ENCODE data around the gene TNFRSF21.
"Not testable (repeated sequence)": the region's sequence is repeated elsewhere in the genome, so short reads cannot be mapped to it uniquely, and the experiment has no call there.

The TNFRSF21 gene

DNA sequence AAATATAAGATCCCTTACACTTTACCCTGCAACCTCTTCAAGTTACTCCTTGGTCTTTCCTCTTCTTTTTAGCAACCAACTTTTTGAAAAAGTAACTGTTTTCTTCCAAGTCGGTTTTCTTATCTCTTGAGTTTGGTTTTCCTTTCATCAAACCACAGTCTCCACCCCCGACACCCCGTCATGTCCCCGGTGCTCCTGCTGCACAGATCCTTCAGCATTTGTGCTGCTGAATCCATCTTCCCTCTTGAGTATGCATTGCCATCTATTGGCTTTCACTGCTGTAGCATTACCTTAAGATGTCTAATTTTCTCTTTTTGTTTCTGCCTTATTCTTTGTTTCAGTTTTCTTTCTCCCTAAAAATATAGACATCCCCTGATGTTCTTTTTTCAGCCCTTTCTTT, 11.9 kb upstream of the TNFRSF21 start:
- DNase-seq = no peak

DNA sequence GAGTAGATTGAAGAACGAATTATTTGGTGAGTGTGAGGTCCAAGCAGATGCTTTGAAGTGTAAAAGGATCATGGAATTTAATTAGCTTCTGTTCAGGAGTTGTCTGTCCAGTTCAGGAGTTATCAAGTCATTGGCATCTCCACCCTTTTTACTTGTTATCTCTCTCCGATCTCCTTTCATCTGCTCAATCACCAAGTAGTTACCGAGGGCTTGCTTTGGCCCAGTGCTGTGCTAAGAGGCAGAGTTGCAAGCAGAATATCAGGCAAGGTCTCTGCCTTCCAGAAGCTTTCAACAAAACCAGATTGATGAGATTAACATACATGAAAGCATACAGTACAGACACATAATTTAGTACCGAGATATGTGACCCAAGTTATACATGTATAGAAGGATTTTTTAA, 10.2 kb upstream of the TNFRSF21 start:
- DNase-seq = no peak

DNA sequence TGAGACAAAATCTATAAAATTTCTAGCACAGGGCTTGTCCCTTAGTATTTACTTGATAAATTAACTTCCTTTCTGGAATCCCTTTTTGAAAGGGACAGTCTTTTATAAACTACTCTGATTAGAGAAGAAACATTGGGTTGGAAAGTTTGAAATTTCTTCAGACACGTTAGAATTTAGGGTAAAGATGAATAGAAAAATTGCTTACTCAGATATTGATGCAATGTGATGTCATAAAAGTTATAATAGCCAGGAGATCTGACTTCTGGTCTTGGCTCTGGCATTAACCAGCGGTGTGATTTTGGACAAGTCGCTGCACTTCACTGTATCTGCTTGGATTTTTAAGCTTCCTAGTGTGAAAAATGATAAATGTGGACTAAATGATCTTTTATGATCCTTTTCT, 9.7 kb upstream of the TNFRSF21 start:
- no peak for DNase-seq

- DNase-seq = no peak
Observed at GRCh38 chr6:47318236-47318989, 8.7 kb upstream of the TNFRSF21 start.

GRCh38 chr6:47315181-47315580, 5.5 kb upstream of the TNFRSF21 start:
- not testable (repeated sequence) for DNase-seq

DNA sequence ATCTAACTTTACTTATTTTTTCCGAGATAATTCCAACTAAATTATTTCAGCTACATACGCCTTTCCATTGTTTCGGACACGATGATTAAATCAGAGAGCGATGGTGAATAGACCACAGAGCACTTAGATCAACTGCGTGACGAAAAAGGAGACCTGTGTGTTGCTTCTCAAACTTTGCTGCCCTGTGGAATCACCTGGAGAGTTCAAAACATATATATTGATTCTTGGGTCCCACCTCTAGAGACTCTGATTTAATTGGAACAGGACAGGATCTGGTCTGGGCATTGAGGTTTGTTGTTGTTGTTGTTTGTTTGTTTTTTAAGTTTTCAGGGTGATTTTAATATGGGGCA, 401 bp upstream of the TNFRSF21 start:
- no peak for DNase-seq

GRCh38 chr6:47308552-47309290, 984 bp downstream of the TNFRSF21 start:
- no peak for DNase-seq

DNA sequence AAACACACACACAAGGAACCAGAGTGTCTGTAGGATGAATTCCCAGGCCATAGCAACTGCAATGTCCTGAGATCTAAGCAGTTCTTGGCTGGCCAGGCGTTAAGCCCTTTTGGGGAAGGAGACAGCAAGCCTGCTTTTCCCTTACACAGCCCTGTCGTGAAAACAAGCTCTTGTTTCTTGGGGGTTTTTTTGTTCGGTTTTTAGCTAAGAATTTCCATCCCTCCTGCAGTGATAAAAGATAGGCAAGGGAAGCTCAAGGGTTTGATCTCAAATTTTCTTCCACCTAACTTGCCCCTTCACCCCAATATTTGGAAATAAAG, 1.5 kb downstream of the TNFRSF21 start:
- DNase-seq = no peak

DNA sequence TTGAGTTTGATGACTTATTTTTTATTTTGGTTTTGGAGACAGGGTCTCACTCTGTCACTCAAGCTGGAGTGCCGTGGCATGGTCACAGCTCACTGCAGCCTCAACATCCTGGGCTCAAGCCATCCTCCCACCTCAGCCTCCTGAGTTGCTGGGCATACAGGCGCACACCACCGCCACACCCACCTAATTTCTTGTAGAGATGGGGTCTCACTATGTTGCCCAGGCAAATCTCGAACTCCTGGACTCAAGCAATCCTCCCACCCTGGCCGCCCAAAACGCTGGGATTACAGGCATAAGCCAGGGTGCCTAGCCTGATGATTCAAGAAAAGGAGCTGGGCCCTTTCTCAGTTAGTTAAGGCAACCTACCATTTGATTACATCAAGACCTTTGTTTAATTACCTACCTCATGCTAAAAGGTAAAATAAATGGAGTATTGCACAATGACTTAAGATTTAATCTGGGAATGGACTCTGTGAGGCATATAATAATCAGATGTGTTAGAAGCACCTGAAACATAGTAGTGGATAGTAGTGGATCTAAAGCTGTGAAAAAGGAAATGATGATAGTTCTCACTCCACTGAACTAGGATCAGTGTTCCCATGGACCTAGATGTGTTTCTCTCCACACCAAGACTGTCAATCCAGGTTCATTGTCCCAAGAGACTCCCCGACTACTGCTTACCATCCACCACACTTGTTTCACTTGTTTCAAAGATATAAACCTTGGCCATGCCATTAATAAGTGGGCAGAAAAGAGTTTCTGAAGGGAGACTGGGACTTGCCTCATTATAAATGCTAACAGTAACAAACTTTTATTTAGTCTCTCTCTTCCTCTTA, 2.1 kb downstream of the TNFRSF21 start:
- no peak for DNase-seq

DNA sequence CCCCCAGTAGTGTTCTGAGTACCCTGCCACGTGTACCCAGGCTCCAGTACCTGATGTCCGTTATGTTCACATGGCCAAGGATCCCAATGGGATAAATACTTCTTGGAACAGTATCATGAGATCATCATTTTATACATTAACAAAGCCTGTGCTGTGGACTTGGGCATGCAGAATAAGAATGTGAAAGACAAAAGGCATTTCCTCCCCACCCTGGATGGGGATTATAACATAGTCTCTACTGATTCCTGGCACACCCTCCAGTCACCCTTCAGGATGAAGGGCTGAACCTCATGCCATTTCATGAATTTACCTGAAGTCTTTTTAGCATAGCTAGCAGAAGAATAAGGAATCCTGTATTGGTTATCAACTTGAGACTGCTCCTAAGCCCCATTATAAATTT, 2.8 kb downstream of the TNFRSF21 start:
- DNase-seq = no peak

GRCh38 chr6:47303861-47304260, 5.8 kb downstream of the TNFRSF21 start:
- DNase-seq = no peak

DNA sequence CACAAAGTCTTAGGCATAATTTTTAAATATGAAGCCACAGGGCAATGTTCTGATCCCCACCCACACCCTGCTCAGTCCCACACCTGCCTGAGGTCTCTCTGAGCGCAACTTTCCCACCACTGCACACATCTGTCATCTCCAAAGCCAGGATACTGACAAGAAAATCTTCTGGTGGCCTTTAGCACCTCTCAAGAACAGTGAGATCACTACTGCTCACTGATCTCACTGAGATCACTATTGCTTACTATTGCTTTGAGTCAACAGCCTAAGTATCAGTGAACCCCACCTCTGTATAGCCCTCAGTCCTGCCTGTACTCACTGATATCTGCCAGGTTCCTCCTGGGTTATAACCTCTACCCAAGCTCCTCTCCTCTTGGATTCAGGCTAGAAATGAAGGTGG, 6.4 kb downstream of the TNFRSF21 start:
- no peak for DNase-seq

DNA sequence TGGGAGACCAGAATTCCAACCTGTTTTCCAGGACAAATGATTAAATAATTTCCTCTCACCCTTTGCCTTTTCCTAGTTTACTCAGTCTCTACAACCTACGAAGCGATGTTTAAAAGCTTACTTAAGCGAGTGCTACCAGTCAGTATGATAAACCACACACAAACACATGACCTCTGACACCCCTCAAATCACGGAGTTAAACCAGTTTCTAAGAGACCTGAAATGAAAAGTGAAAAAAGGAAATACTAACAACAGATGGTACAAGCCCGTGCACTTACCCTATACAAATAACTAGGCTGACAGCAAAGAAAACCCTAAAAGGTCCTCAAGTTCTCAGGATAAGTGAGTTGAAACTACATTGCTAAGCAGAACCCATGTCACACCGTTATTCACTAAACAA, 7.7 kb downstream of the TNFRSF21 start:
- DNase-seq = no peak

DNA sequence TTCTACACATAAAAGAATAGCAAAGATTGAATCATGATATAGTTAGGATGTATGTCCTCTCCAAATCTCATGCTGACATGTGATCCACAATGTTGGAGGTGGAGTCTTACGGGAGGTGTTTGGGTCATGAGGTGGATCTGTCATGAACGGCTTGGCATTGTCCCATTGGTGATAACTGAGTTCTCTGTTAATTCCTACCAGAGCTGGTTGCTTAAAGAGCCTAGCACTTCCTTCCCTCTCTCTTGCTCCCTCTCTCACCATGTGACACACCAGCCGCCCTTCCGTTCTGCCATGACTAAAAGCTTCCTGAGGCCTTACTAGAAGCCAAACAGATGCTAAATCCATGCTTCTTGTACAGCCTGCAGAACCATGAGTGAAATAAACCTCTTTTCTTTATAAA, 8.3 kb downstream of the TNFRSF21 start:
- no peak for DNase-seq

GRCh38 chr6:47300417-47300816, 9.3 kb downstream of the TNFRSF21 start:
- no peak for DNase-seq

- DNase-seq = no peak
Observed at GRCh38 chr6:47299965-47300364, 9.7 kb downstream of the TNFRSF21 start.

- DNase-seq = no peak
Observed at GRCh38 chr6:47298475-47298874, 11.2 kb downstream of the TNFRSF21 start.

GRCh38 chr6:47294990-47295389, 14.7 kb downstream of the TNFRSF21 start:
- no peak for DNase-seq

DNA sequence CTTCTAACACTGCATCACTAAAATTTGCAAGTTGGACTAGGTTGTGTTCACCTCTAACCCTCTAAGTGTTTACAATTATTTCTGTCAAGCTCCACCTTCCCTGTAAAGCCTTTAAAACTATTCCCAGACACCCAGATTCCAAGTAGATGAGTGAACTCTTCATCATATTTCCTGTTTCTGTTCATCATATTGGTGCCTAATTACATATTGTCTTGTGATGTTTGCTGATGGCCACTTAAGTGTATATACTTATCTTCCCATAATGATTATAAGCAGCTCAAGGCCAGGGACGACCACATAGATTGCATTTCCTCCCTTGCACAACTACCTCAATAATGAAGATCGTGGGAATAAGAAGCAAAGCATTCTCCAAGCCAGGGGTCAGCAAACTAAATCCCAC, 16.8 kb downstream of the TNFRSF21 start:
- DNase-seq = no peak

- DNase-seq = no peak
Observed at GRCh38 chr6:47292027-47292426, 17.7 kb downstream of the TNFRSF21 start.

DNA sequence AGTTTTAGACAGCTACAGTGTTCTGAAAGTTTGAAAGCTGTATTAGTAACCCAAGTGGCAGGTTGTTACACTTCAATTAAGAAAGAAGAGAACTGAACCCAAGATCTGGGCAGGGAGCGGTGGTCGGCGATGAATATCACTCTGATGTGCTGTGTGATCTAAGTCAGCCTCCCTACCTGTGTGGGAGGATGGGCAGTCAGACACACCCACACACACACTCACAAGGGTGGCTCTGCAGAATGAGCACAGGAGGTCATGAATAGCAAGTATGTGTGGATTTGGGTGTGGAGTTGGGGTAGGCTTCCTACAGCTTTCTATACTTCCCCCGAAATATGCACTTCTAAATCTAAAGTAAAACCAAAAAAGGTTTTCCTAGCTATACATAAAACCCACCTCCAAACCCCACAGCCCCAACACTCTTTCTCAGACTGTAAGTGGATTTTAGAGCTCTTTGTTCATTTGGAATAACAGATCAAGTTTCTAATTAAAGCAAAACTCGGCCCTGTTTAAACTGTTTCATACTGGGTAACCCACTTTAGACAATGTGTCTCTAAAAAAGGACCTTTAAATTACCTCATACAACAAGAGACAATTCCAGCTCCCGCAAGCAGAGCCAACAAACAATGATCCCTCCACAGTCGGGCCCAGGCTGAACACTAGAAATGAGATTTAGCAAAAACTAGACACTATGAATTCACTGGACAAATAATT, 19.4 kb downstream of the TNFRSF21 start:
- DNase-seq = no peak

GRCh38 chr6:47288267-47289090, 21.2 kb downstream of the TNFRSF21 start:
- DNase-seq = no peak

Measured in activated CD4-positive, alpha-beta T cell treated with anti-CD3 and anti-CD28 coated beads, Interleukin-2, amount 50 U/mL, for 16 hours (primary cell).